GM19468 (cell line): ENCODE measurements around the gene DIP2C.

Experiments
- ATAC-seq: cut with Tn5 transposase; IDR thresholded peaks from one replicate; pipeline ENCODE4 v1.9.1; 2021; ENCODE audit warnings: mild to moderate bottlenecking, moderate library complexity, moderate number of reproducible peaks; ENCODE audit not compliant: unreplicated experiment; ENCODE audit errors: extremely low read depth

The DIP2C gene

DNA sequence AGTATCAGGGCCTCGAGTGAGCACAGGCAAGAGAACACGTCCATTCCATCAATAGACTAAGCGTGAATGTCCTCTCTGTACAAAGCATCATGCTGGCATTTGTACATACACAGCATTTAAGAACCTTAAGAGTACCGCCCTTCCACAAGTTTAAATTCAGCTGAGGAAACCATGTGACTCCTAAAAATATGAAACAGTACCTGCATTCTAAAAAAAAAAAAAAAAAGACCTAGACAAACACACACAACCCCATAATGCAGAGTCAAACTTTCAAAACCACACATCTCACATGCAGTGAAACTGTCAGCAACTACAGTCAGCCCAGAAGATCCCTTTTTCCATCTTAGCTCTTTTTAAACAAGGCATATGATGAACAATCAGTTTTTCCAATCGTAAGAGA lies 124.3 kb downstream of the DIP2C start:
- ATAC-seq, result no peak

DNA sequence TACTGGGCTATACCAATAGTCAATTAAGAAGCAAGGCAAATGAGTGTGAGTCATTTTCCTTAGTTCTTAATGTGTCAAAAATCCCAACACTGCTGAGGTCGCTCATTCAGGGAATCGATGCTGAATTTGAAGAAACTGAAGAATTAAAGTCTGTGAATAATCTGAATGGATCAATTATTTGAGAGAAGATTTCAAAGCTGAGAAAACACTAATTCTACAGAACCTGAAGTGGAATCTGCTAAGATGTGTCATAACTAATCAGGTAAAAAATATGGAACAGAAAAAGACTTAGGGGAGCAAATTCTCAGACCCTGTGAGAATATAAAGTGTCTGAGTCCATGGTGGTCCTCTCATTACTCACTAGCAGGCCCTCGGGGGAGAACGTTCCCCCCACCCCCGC lies 125.6 kb downstream of the DIP2C start:
- no peak for ATAC-seq

DNA sequence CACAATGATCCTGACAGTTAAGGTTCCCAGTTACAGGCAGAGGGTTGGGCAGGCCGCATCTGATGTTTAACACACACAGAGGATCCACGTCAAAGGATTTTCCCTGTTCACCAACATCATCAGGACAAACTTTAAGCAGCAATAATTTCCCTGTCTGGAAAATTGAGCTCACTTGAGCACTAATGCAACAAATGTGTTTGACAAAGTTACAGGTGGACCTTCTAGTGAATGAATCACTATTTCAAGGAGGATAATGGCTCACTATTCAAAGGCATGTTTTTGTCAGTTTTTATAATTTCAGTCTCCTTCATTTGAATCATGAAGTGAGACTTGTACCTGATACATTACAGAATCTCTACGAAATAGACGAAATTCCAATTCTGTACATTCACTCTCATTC lies 127.3 kb downstream of the DIP2C start:
- no peak for ATAC-seq

DNA sequence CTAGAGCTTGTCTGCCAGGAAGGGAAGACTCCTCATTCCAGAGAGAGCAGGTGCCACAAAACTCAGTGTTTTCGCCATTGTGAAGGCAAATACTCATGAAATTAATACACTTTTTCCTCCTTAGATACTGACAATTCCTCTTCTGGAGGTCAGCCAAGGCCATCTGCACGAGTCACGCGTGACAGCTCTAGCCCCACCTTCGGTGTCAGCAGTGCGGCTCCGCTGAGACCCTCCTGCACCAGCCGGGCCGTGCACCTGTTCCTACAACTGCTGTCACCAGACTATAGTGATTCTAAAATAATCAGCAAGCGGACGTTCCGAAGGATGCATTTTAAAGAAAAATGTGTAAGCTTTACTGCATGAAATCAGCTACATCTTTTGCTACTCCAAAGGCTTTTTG lies 127.7 kb downstream of the DIP2C start:
- no peak for ATAC-seq

DNA sequence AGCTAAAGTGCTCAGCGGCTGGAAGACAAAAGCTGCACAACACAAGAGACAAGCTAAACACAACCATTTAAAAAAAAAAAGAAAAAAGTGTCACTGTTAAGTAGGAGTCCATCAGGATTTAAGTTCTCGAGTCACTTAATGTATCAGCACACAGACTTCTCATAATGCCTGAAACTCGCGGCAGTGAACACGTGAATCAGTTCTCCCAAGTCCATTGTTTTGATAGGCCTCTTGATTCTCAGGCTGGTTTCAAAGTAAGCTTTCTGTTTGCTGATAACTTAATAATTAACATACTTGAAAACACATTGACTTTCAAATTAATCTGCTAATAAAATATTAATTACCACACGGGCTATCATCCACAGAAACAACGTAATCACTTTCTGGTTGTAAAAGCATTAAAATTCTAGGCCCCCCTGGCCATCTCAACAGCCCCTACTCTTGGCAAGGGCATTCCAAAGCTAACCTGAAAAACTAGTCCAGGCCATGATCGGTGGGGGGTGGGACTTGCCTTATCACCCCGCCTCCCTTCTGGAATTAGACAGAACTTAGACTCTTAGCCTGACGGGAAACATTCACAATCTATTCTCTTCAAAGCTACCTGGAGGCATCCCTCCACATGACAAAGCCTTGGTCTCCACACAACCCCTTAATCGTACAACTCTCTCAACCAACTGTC lies 129.0 kb downstream of the DIP2C start:
- no peak for ATAC-seq

DNA sequence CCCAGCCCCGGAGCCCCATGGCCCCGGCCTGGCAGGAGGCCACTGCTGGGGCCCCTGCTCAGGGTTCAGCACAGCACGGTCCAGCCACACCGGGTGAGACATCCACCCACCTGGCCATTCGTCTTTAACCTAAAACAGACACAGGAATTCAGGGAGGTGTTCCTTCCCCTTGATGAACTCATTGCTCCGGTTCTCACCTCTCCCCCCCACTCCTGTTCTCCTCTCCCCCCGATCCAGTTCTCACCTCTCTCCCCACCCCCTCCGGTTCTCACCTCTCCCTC lies 129.8 kb downstream of the DIP2C start:
- ATAC-seq, result no peak

DNA sequence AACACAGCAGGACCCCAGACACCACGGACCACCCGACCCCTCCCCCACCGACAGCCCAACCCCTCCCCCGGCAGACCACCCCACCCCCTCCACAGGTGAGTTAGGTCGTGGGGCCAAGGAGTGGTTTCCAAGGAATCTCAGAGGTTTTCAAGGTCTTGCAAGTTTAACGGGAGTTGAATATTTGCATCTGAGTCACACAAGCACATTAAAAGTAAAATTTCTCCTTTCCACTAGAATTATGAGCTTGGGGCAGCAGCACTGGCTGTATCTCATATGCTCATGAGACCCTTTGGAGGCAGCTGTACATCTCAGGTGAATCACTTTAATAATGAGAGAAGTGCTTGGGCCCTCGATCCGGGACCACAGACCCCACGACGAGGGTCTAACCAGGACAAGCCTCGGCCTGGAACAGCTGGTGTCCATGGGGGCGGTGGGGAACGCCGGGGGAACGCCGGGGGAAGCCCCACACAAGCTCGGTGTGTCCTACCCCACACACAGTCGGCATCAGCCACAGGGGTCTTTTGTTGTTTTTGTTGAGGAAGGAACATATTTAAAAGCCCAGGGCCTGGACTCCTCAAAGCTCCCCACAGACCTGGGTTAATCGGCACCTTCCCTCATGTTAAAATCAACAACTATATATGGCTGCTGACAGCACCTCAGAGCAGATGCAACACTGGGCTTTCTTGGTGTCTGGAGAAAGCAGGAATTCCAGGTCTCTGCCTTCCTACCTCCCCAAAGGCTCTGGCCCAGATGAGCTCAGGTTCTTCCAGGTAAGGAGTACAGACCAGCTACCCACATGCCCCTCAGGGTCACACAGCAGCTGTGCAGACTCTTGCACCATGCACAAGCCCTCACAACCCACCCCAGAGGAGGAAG lies 130.3 kb downstream of the DIP2C start:
- no peak for ATAC-seq

DNA sequence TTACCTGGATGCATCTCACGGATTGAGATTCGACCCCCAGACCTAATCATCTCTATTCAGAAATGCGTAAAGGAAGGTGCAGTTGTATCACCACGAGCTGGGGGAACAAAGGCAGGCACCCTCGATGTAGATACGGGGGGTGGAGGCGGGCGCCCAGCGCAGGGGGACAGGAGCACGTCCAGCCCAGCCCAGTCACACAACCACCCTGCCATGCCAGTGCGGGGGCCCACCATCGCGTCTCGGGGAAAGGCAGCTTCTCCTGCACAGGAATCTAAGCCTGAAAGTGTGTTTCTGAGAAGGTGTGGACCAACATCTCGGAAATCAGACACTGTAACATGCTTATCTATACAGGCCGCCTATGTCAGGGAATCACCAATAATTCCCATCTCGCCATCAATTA lies 131.1 kb downstream of the DIP2C start:
- no peak for ATAC-seq

DNA sequence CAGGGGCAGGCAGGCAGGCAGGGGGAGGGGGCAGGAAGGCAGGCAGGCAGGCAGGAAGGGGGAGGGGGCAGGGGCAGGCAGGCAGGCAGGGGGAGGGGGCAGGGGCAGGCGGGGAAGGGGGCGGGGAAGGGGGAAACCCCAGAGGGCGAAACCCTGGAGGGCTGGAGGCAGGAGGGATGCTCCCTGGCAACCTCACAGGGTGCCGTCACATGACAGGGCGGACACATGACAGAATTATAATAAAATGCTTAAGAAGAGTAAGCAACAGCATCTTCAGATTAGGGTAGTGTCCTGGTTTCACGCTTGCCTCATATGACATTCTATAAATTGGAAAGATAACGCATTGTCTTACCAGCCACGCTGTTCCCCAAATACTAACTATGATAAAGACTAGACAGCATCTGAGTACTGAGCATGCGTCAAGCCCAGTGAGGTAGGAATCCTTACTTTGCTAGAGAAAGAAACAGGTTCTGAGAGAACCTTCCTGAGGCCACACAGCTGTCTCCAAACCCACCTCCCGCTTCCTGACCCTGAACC lies 131.6 kb downstream of the DIP2C start:
- ATAC-seq, result no peak

DNA sequence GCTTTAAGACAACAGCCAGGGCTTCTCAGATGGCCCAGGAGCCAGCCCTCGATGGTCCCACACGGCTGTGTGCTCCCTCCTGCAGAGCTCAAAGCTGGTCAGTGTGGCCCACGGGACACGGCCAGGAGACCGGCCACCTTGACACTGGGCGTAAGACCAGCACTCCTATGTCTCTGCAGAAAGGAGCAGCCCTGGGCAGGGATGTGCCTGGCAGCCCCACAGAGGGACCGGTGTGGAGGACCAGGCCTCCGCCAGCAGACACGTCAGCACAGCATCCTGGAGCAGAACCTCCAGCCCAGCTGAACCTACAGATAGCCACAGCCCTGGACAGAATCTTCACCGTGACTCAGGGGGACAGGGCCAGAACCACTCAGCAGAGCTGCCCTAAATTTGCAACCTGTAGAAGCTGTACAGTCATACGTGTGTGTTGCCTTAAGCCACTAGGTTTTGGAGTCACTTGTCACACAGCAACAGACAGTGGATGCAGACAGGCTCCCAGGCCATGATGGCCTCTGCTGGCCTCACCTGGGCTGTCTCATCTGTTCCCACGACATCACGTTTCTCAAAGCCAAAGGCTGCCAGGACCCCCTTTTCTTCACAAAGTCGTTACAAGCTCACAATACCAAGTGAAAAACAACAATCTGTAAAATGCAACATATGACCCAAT lies 132.4 kb downstream of the DIP2C start:
- ATAC-seq, result no peak

DNA sequence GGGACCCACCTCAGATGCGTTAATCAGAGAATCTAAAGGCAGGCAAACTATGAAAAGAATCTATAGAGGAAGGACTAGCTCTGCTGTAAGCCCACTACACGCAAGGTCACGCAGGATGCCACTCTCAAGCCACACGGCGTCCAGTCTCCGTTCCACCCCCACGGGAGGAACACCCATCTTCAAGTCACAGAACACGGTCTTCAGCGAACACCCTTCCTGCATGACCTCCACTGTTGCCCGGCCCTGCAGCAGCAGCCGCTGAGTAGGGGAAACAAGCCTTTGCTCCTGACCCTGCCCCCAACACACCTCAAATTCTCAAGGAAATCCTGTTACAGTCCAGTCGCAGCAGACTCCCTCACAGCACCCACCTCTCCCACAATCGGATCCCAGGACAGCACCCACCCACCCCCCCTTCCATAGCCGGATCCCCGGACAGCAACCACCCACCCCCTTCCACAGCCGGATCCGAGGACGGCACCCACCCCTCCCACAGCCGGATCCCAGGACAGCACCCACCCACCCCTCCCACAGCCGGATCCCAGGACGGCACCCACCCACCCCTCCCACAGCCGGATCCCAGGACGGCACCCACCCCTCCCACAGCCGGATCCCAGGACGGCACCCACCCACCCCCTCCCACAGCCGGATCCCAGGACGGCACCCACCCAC lies 133.7 kb downstream of the DIP2C start:
- ATAC-seq, result no peak

DNA sequence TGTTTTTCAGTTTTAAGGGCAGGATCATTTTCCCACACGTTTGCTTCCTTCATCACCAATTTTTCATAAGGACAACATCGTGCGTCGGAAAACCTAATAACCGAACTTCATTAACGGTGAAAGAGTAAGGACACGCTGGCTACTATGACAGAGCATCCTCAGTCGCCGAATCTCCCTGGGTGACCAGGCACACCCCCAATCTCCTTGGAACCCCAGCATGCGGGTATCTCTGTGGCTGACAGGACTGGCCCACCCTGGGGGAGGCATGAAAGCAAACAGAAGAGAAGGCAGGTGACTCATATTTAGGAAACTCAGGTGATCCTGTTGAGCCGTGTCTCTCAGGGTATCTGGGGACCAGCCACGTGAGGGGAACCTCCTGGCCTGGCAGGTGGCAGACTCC lies 134.2 kb downstream of the DIP2C start:
- ATAC-seq, result no peak

DNA sequence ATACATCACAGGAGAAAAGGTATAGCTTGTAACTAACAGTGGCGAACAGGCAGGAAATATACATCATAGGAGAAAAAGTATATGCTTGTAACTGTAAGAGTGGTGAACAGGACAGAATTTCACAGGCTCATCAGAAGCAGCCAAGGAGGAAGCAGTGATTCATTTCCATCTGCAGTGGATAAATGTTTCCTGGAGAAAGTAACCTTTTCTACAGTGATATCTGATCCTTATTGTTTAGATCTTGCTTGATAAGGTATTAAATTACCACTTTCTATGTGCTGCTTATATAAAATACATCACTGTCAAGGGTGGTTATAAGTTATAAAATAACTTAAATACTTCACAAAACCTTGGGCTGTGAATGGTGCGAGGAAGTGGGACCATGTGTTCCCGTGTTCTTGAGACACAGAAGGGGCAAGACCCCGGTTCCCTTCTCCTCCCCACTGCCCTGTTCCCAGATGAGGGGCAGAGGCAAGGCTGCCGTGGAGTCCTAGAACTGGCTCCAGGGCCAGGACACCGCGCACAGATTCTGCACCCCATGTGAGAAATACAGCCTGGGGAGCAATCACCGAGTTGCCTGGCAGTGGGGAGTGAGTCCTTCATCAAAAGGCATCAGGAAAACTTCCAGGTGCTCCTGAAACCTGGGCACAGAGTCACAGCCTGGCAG lies 135.2 kb downstream of the DIP2C start:
- ATAC-seq, result no peak

DNA sequence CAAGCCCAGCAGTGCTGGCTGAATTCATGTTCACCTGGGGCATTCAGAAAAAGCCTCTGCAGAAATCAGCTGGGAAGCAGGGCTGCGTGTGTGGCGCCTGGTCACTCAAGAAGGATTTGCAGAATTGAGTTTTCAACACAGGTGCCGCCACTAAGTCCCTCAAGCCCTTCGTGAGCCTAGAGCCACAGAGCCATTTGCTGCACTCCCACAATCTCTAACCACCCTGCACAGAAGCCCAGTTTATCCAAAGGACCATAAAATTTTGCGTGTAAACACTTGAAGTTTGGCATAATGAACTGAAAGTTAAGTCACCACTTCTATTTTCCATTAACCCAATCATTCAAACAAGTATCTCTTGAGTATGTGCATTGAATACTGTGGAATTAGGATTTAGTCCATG lies 136.2 kb downstream of the DIP2C start:
- ATAC-seq, result no peak

DNA sequence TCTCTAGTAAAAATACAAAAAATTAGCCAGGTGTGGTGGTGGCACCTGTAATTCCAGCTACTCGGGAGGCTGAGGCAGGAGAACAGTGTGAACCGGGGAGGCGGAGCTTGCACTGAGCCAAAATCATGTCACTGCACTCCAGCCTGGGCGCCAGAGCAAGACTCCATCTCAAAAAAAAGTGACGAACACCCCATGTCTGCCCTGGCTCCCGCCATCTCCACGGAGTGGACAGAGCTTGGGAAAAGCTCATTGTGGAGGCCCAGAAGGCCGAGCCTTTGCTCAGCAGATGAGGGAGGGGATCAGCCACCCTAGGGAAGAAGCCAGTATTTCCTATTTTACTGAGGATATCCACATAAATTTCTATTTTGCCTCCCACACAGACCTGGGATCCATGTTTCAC lies 136.8 kb downstream of the DIP2C start:
- no peak for ATAC-seq

DNA sequence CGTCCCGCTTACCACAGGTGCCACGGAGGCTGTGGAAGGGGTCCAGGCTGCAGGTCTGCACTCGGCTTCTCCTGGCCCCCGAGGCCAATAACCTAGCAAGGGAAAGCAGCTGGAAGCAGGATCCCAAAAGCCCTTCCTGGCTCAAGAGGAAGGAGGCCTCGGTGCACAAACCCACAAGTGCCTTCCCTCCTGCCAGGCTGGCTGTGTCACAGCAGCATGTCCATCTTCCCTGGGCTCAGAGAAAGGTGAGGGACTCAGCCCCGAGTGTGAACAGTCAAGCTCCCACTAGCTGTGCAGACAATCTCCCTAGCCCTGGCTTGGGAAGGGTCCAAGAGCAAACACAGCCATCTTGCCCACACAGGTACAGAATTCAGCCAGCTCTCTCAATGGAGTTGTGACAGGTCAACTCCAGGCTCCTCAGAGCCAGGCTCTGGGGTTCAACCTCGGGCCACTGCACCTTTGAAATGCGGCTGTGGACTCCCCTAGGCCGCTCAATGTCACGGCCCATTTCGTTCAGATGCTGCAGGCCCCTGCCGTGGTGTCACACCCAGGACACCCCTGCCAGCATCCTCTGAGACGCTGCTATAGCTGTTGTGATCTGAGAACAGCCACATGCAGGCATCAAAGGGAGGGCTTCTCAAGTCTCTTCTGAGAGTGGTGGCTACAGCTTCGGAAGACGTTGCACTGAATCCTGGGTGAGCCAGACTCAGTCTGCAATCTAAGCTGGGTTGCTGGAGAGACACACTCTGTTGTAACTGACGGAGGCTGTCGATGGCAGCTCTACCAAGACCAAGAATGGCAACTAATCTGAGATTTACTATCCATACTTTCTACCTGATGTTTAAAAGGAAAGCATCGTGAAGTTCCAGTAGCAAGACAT lies 137.9 kb downstream of the DIP2C start:
- no peak for ATAC-seq

DNA sequence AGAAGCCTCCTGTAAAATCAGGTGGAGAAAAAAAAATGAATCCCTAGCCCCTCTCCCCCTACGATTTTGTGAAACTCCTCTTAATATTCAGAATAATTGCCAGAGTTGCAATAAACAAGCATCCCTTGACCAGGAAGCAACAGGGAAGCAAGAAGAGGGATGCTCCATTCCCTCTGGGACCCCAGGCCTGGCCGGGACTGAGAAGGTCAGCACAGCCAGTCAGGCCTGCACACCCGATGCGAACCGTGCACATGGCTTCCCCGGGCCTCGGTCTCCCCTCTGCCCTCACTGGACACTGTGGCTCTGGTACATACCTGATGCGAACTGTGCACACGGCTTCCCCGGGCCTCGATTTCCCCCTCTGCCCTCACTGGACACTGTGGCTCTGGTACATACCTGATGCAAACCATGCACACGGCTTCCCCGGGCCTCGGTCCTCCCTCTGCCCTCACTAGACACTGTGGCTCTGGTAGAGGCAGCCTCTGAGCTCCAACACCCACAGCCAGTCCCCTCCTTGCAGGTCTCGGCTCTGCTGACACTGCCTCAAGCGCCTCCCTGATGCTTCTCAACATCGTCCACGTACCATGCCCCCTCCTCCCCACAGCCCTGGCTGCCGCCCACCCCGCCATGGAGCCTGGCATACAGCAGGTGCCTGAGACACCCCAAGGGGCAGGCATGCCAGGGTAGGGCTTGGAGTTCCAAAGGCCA lies 138.6 kb downstream of the DIP2C start:
- ATAC-seq, result no peak

DNA sequence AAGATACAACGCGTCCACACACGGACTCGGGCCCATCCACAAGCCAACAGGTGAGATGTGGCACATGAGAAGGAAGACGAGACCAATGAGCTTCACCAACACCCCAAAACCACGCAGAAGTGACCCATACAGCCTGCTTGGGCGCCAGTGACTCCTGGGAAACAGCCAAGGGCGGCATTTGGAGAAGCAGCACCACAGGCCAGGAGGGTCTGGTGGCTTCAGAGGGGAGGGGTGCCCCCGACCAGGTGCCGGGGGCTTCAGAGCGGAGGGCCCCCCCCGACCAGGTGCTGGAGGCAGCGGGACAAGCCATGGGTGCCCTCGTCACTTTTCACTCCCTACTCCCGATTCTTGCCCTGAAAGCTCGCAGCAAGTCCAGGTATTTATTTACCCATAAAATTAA lies 140.1 kb downstream of the DIP2C start:
- no peak for ATAC-seq
